Kidney (tissue), 14 donors: ENCODE data around the gene CMSS1. TPM values are rescaled to one million over a fixed set of nuclear protein-coding genes. Genes with fewer than 3 reads are reported as not detected.
A peak's percentile ranks its signal among the peaks of the same experiment; 100 is the strongest.

Source experiments
- DNase-seq, 5 donors: peaks; one replicate each; pipeline ENCODE4 v3.0.0-alpha.2; 2013 to 2020
- FAIRE-seq: peaks from 2 replicates; lab custom pipeline; 2012; peaks lifted over from hg19 to GRCh38; lab: Jason Lieb, UNC
- H3K27ac ChIP-seq, 2 donors: one replicate each; pipeline ENCODE4 v1.7.0; 2013; ENCODE audit warnings: low read depth in 2 of 2, low read length in 2 of 2, inconsistent platforms in 1 of 2
- H3K27me3 ChIP-seq: one replicate; pipeline ENCODE4 v1.7.1; 2013; ENCODE audit warnings: low read length, inconsistent platforms; ENCODE audit not compliant: control insufficient read depth, insufficient read depth
- H3K36me3 ChIP-seq, 3 donors: one replicate each; pipeline versions ENCODE4 v1.7.0 to v1.7.1; 2013; ENCODE audit warnings: low read length in 3 of 3, control low read depth in 1 of 3, inconsistent platforms in 1 of 3; ENCODE audit not compliant: insufficient read depth in 3 of 3, control insufficient read depth in 2 of 3
- H3K4me1 ChIP-seq, 3 donors: one replicate each; pipeline versions ENCODE4 v1.7.0 to v1.7.1; 2013; ENCODE audit warnings: low read length in 3 of 3, inconsistent platforms in 1 of 3, low read depth in 1 of 3; ENCODE audit not compliant: control insufficient read depth in 2 of 3, insufficient read depth in 2 of 3
- H3K4me3 ChIP-seq, 3 donors: one replicate each; pipeline versions ENCODE4 v1.7.0 to v1.8.1; 2013; ENCODE audit warnings: low read length in 3 of 3, control low read depth in 1 of 3, inconsistent platforms in 1 of 3
- H3K9ac ChIP-seq, 3 donors: one replicate each; pipeline versions ENCODE4 v1.7.0 to v1.7.1; 2013; ENCODE audit warnings: low read length in 3 of 3, control low read depth in 1 of 3, inconsistent platforms in 1 of 3
- H3K9me3 ChIP-seq, 3 donors: one replicate each; pipeline versions ENCODE4 v1.7.0 to v1.7.1; 2013; ENCODE audit warnings: low read length in 3 of 3, control low read depth in 1 of 3, inconsistent platforms in 1 of 3; ENCODE audit not compliant: control insufficient read depth in 2 of 3, insufficient read depth in 1 of 3
- intact Hi-C: fragments of 100-400 bp; cut with DNase I; formaldehyde crosslinking; loops from one replicate; pipeline ENCODE4 v1.11.1; 2022
- polyA plus RNA-seq: library from polyadenylated mRNA; stranded (reverse); fragments of 350-450 nt; fragmentation: Illumina TruSeq; extraction: RNeasy Lipid Tissue Mini Kit (QIAGEN cat#74804); gene quantifications from one replicate; pipeline ENCODE4 v1.2.3, GENCODE V29; 2014; ENCODE audit warnings: low read depth, low replicate concordance; ENCODE audit not compliant: insufficient read depth
- total RNA-seq: library from RNA; stranded (reverse); fragmentation: NEBNext Ultra II Directional; extraction: Animal tissue kit (Norgen Biotek cat#: 25700); gene quantifications from one replicate; pipeline ENCODE4 v1.2.1, GENCODE V29; 2021
- TF ChIP-seq, protein P1 (sequence below): IDR thresholded peaks from 3 replicates; pipeline ENCODE4 v1.5.1; 2012; ENCODE audit warnings: mild to moderate bottlenecking, moderate library complexity, borderline replicate concordance; ENCODE audit not compliant: insufficient read depth; ENCODE audit errors: extremely low read depth
- donor health status: control.
- donor health status: control.
- donor health status: control.
- donor health status: control.
- donor health status: control.
- donor health status: DM: yes; HTN: yes; CAD: no.
- donor health status: Normal renal cell carcinoma (clear cell type).

The CMSS1 gene
- total and polyA plus RNA-seq, 2 donors from 2014 or later, result 26.4 to 27.0 TPM

DNA sequence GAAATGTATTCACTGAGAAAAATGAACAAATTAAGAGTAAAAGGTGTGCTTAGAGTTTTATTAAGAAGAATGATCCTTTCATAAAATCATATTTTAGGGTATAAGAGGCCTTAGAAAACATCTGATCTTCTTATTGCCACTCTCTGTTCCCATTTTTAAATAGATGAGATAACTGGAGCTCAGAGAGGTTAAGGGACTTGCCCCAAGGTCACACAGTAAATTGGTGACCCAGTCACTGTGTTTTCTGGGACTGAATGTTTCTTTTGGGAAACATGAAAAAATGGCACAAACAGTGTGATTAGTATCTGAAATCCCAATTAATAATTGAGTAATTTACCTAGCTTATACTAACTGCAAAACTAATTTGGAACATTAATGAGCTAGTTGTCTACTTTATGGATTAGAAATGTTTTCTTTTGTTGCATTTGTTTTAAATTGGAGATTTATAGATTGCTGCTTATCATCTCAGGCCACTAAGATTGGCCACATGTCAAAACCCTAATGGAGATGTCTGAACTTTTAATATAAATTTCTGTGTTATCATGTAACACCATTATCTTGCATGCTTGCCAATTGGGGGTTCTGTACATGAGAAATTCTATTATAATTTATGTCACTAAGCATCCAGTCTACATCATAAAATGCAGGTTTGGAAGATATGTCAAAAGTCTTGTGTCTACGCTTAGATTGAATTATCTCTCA lies 64.9 kb downstream of the CMSS1 start:
- FAIRE-seq, result no peak
- Histone ChIP-seq H3K4me3 (no peak overlapping the region), H3K36me3 (no peaks in the 10 kb centered on the region), H3K4me1 (peaks cover 0 to 4% (median 0%) of the 10 kb centered on the region in 3 donors), H3K27me3 (no peaks in the 10 kb centered on the region), H3K9ac (no peak overlapping the region), H3K9me3 (no peaks in the 10 kb centered on the region), H3K27ac (peak overlapping the region in 1 of 2 donors; percentile 41)
- intact Hi-C loops, result no loop called here
- TF ChIP-seq, protein P1, sequence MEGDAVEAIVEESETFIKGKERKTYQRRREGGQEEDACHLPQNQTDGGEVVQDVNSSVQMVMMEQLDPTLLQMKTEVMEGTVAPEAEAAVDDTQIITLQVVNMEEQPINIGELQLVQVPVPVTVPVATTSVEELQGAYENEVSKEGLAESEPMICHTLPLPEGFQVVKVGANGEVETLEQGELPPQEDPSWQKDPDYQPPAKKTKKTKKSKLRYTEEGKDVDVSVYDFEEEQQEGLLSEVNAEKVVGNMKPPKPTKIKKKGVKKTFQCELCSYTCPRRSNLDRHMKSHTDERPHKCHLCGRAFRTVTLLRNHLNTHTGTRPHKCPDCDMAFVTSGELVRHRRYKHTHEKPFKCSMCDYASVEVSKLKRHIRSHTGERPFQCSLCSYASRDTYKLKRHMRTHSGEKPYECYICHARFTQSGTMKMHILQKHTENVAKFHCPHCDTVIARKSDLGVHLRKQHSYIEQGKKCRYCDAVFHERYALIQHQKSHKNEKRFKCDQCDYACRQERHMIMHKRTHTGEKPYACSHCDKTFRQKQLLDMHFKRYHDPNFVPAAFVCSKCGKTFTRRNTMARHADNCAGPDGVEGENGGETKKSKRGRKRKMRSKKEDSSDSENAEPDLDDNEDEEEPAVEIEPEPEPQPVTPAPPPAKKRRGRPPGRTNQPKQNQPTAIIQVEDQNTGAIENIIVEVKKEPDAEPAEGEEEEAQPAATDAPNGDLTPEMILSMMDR, result no peak
- no peak for DNase-seq

DNA sequence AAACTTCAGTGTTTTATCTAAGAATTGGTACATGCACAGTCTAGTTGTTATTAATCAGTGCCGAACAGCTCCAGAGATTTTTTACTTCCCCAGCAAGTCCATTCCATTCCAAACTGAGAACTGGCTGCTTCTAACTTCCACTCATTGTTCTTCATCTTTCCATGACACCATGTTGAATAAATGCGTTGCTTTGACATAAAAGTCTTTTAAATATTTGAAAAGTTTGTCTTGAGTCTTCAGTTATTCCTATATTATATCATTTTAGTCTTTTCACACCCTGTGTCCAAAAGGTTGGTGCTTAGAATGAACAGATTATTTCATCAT lies 65.4 kb downstream of the CMSS1 start:
- H3K4me1 ChIP-seq, result peaks cover 0 to 4% (median 0%) of the 10 kb centered on the region in 3 donors
- DNase-seq (no peak), FAIRE-seq (no peak)
- no peak overlapping the region for H3K27ac ChIP-seq
- H3K4me3 ChIP-seq, result no peak overlapping the region
- no peaks in the 10 kb centered on the region for H3K9me3 ChIP-seq
- intact Hi-C loops, result no loop called here
- H3K36me3 ChIP-seq, result no peaks in the 10 kb centered on the region
- H3K9ac ChIP-seq, result no peak overlapping the region
- no peaks in the 10 kb centered on the region for H3K27me3 ChIP-seq
- TF ChIP-seq, protein P1, result no peak

DNA sequence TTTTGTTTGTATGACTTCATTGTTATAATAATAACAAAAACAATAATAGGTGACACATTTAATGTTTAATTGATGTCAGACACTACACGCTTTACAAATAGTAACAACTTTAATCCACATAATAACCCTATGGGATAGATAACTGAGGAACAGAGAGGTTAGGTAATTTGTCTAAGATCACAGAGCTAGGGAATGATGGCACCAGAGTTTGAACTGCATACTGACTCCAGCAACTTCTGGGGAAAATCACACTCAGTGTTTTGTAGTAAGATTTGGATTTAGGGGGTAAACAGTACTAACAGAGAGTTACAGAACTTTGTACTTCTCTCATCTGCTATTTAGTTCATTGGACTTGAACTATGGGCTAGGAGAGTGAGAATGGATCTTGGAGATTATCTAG lies 66.0 kb downstream of the CMSS1 start:
- peaks cover 0 to 4% (median 0%) of the 10 kb centered on the region in 3 donors for H3K4me1 ChIP-seq
- intact Hi-C loops, result no loop called here
- no peaks in the 10 kb centered on the region for H3K36me3 ChIP-seq
- no peaks in the 10 kb centered on the region for H3K9me3 ChIP-seq
- TF ChIP-seq, protein P1, result no peak
- no peak overlapping the region for H3K27ac ChIP-seq
- DNase-seq (no peak), FAIRE-seq (no peak)
- no peaks in the 10 kb centered on the region for H3K27me3 ChIP-seq
- H3K4me3 ChIP-seq, result no peak overlapping the region
- no peak overlapping the region for H3K9ac ChIP-seq
